GM21619 (cell line): ENCODE measurements around the gene FTCD.
"Not testable (repeated sequence)": the region's sequence is repeated elsewhere in the genome, so short reads cannot be mapped to it uniquely, and the experiment has no call there.

Source experiments
- ATAC-seq: cut with Tn5 transposase; IDR thresholded peaks from one replicate; pipeline ENCODE4 v1.9.1; 2021; ENCODE audit not compliant: unreplicated experiment

Gene FTCD

DNA sequence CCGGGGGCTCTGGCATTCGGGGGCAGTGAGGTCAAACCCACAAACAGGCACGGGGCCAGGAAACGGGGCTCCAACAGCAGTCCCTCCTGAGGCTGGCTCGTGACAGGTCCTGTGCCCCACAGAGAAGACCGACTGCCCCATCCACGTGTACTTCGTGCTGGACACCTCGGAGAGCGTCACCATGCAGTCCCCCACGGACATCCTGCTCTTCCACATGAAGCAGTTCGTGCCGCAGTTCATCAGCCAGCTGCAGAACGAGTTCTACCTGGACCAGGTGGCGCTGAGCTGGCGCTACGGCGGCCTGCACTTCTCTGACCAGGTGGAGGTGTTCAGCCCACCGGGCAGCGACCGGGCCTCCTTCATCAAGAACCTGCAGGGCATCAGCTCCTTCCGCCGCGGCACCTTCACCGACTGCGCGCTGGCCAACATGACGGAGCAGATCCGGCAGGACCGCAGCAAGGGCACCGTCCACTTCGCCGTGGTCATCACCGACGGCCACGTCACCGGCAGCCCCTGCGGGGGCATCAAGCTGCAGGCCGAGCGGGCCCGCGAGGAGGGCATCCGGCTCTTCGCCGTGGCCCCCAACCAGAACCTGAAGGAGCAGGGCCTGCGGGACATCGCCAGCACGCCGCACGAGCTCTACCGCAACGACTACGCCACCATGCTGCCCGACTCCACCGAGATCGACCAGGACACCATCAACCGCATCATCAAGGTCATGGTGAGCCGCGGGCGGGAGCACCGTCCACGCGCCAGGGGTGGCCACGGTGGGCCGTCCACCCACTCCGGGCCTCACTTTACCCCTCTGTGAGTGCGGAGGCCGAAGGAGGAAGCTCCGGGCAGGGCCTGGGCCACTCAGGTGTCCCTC is 43.3 kb downstream of the FTCD start:
- ATAC-seq, result no peak

DNA sequence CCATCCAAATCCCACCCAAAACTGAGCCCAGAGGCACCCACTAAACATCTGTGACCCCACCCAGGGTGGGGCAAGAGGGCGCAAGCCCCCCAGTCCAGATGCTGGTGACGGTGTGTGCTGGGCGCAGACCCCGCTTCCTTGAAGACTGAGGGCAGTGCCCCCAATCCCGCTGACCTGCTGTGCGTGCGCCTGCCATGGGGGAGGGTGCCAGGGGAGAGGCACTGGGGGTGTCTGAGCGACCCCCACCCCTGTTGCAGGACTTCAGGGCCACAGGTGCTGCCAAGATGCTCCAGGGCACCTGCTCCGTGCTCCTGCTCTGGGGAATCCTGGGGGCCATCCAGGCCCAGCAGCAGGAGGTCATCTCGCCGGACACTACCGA is 44.2 kb downstream of the FTCD start:
- no peak for ATAC-seq

DNA sequence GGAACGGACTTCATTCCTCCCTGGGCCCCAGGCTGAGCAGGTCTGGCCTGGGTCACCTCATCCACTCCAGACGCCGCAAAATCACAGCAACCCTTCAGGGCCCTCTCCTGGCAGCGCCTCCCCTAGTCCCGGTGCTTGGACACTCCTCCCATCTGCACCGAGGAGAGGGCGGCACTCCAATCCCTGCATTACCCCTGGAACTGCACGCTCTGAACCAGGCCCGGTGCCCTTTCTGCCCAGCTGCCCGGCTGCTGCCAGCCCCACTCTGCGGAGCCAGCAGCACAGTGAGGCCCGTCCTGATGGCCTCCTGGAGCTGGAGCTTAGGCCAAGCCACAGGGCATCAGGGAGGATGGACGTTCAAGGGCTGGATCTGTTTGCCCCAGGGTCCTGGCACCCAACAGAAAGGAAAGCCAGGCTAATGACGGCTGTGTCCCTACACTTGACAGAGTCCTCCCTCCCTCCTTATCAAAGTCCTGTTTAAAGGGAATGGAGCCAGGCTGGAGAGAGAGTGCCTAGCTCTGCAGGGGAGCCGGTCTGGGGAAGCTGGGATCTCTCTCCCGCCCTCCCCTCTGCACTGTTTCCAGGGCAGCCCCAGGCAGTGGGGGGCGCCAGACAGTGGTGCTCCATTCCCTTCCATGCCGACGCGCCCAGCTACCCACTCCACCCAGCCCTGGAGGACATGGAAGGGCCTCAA is 44.7 kb downstream of the FTCD start:
- ATAC-seq, result no peak

DNA sequence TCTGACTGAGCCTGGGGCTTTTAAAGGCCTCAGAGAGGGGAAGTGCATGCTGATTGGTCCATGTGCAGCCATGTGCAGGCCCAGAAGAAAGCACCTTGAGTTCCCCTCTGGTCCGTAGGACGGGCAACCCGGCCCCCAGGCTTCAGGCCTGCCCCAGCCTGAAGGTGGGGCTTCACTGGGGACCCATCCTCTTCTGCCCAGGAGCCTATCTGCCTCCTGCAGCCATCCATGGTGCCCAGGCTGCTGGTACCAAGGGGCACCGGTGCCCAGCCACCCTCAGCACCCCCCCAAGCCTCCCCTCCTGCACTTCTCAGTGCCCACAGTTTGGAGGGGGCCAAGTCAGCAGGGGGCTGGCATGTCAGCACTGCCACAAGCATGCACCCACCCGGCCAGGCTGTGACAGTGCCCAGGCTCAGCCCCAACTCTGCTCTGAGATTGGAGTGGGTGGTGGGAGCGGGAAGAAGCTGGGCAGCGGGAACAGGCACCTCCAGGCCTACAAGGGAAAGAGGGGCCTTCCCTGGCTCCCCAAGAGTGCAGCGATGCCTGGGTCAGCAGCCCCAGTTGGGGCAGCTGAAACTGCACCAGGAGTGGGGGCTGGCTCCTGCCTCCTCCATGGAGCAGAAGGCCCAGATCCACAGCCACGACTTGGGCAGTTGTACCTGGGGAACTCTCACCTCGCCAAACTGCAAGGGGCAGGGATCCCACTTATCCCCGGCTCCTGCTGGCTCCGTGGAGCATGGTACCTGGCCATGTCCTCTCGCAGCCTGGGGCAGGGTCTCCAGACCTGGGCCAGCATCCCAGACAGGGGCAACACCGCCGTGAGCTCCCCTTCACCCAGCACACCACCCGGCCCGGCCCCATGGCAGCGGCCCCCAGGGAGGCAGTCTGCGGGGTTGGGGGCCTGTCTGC is 45.8 kb downstream of the FTCD start:
- ATAC-seq, result no peak

DNA sequence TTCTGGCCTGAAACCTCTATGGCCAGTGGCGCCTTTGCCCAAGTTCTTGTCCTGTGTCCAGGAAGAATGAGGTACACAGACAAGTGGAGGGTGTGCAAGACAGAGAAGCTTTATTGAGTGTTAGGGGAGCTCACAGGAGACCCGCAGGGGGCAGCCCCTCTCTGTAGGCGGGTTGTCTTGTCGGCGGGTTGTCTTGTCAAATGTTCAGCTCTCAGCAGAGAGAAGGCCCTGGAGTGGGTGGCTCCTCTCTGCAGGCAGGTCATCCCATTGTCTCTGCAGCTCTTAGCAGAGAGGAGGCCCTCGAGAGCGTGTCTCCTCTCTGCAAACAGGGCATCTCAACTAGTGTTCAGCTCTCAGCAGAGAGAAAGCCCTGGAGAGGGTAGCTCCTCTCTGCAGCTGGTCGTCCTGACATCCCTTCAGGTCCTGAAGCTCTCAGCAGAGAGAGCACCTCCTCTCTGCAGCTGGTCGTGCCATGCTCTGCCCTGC is 46.5 kb downstream of the FTCD start:
- ATAC-seq, result no peak

DNA sequence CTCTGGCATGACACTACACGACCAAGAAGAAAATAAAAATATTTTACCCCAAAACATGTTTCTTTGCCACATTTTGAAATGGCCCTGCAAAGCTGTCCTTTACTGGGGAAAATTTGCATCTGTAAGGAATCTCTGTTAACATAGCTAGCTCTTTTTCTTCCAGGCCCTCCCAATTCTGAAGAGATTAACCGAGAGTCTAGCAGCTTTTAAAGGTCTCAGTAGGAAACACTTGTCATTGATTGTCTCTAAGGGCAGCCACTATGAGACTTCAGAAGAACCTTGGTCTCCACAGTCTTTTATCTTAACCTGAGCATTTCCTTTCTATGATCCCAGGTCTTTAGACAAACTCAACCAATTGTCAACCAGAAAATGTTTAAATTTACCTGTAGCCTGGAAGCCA is 48.0 kb downstream of the FTCD start:
- not testable (repeated sequence) for ATAC-seq

DNA sequence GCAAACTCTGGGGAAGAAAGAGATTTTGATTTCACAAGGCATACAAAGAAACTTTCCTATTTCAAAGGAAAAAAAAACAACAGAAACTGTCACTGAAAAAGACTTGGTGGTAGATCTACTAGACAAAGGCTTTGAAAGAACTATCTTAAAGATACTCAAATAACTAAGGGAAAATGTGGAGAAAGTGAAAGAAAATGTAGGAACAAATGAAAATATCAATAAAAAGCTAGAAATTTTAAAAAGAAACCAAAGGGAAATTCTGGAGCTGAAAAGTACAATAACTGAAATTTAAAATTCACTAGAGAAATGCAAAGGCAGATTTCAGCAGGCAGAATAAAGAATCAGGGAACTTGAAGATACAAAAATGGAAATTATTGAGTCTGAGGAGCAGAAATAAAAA is 51.3 kb downstream of the FTCD start:
- no peak for ATAC-seq

DNA sequence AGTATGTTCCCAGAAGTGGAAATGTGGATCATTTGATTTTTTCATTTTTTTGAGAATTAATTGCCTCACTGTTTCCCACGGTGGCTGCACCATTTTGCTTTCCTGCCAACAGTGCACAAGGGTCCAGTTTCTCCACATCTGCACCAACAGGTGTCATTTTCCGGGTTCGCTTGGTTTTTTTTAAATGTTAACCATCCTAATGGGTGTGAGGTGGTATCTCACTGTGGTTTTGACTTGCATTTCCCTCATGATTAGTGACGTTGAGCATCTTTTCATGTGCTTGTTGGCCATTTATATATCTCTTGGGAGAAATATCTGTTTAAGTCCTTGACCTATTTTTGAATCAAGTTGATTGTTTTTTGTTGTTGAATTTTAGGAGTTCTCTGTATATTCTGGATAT is 54.5 kb downstream of the FTCD start:
- no peak for ATAC-seq

DNA sequence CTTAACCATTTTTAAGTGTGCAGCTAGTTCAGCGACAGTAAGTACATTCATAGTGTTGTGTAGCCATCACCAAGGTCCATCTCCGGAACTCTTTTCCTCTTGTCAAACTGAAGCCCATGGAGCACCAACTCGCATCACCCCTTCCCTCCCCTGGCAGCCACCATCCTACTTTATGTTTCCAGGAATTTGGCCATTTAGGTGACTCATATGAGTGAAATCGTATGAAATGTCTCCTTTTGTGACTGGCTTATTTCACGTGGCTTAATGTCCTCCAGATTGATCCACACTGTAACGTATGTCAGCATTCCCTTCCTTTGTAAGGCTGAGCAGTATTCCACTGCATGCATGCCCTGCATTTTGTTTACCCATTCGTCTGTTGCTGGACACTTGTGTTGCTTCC is 55.0 kb downstream of the FTCD start:
- no peak for ATAC-seq

DNA sequence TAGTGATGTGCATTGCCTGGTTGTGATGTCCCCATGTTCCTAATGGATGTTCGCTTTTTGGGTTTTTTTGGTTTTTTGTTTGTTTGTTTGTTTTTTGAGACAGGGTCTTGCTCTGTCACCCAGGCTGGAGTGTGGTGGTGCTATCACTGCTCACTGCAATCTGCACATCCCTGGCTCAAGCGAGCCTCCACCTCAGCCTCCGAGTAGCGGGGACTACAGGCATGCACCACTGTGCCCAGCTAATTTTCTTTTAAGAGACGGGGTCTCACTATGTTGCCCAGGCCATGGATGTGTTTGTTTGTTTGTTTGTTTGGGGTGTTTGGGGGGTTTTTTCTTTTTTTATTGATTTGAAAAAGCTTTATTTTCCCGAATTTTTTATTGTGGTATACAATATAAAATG is 55.4 kb downstream of the FTCD start:
- ATAC-seq, result no peak

DNA sequence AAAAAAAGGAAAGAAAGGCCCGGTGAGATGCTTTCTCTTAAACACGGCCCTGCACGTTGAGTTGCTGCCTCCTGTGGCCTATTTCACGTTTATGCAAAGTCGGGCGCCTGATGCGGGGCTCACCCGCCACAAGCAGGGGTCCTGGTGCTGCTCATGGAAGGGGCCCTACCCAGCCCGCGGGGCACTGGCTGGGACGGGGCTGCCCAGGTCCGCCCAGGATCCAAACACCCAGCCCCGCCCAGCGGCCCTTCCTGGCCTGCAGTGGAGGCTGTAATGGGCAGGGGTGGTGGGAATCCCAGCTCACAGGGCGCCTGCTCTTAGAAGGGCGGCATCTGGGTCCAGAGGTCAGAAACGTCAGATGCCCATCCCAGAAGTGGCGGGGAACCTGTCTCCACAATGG is 55.9 kb downstream of the FTCD start:
- no peak for ATAC-seq

DNA sequence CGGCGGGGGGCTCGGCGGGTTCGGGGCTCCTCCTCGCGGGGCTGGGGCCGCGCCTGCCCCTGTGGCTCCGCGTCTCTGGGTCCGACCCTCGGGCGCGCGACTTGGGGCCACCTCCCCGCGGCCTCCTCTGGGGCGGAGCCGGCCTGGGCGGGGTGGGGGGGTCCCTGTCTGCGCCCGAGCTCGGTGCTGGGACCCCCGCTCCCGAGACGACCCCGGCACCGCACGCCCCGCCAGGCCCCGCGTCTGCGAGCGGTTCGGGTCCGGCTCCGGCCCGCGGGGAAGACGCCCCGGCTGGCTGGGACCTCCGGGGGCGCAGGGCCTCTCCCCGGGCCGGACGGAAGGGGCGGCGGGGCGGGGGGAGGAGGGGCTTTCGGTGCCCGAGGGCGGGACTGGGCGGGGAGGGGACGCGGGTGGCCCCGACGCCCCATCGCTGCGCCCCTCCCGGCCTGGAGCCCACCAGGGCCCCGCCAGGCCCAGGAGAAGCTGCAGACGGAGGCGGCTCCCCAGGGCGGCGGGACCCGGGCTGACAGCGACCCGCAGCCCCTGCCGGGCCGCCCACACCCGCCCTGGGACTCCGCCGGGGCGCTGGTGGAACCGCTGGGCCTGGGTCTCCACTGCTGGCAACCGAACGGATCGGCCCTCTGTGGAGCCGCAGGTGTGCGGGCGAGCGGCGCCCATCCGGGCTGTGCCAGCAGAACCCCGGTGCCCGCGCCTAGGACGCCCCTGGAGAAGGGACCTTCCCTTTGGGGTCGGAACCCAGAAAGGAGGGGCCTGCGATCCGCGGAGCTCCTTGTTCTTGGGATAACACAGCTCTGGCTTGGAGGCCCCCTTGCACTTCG is 56.9 kb downstream of the FTCD start:
- ATAC-seq, result no peak

DNA sequence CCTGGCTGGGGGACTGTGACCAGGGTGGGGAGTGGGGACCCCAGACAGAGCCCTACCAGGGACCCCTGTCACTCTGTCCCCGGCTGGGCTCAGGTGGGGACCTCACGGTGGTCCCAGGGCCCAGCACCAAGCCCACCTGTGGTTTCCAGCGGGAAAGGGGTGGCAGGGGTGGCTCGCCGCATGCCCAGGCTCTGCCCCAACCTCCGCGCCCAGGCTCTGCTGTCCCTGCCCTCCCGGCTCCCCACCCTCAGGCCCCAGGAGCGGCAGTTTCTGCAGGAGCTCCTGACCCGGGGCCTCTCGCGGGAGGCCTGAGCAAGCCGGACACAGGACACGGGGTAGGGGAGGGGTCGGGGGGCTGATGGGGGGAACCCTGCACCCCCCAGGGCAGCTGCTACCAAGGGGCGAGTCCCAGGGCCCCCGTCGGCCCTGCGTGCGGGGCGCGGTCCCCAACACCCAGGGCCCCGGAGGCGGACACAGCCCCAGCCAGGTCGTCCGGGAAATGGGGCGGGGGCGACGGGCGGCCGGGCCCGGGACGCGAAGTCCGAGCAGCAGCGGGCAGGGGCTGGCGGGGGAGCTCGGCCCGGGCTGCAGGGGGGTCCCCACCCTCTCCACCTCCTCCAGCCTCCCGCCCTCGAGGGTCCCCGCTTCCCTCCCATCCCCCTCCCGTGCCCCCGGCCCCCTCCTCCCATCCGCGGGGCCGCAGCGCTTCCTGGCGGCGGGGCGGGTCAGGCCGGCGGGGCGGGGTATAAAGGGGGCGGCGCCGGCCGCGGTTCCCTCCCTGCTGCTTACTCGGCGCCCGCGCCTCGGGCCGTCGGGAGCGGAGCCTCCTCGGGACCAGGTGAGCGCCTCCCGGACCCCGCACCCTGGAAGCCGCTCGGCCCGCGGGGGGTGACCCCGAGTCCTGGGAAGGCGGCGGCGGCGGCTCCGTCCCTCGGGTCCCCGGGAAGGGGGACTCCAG is 57.8 kb downstream of the FTCD start, which contains the start of gene COL6A2:
TSS of gene COL6A2 (plus strand) at position 777 of the 958 bp plus-strand sequence.
- no peak for ATAC-seq

DNA sequence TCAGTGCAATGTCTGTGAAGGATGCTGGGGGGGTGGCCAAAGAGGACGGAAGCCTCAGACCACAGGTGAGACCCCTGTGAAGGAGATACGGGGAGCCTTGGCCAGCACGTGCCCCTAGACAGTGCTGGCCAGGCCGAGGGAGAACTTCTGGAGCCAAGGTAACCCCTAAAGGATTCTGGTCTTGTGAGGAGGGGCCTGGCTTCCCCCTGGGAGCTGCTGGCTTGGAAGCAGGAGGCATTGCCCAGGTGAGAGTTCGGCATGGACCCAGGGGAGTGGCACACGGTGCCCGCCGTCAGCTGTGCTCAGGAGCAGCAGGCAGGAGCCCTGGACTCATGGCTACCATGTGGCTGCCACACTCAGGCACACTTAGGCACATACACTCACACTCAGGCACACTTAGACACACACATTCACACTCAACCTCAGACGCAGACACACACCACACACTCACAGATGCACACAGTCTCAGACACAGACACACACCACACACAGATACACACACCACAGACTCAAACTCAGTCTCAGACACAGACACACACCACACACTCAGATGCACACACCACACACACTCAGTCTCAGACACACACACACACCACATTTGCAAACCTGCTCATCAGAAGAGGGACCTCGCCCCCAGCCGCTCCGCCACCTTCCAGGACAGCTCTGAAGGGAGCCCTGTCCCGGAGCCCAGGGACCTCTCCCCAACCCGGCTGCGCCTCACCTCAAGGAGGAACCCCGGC is 58.6 kb downstream of the FTCD start:
- ATAC-seq, result no peak

DNA sequence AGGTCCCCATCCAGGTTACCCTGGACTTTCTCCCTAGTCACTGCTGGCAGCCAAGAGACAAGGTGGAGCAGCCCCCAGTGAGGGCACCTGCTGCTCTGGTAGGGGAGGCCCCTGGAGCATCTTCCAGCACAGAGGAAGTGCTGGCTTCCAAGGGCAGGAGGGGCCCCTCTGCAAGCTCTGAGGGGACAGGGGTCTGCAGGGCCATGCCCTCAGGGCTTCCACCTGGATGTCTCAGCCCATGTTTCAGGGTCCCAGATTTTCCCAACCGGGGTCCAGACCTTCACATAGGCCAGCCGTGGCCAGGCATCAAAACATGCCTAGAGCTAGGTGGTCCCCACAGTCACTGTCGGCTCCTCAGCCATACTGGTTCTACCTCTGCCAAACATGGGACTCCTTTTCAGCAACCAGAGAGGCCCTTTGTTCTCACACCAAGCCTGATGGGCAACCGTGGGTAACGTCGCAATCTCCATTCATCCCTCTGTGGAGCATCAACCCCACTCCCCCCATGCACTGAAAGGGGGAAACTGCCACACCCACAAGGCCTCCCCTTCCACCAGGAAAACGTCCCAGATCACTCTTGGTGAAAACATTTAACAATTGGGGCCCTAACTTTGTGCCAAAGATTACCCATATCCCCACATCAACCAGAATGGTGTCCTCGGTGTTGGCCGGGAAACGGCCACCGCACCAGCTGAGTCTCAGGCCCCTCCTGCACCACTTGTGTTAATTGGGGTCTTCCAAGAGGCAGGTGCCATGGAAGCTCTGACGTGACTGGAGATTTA is 59.4 kb downstream of the FTCD start:
- no peak for ATAC-seq

DNA sequence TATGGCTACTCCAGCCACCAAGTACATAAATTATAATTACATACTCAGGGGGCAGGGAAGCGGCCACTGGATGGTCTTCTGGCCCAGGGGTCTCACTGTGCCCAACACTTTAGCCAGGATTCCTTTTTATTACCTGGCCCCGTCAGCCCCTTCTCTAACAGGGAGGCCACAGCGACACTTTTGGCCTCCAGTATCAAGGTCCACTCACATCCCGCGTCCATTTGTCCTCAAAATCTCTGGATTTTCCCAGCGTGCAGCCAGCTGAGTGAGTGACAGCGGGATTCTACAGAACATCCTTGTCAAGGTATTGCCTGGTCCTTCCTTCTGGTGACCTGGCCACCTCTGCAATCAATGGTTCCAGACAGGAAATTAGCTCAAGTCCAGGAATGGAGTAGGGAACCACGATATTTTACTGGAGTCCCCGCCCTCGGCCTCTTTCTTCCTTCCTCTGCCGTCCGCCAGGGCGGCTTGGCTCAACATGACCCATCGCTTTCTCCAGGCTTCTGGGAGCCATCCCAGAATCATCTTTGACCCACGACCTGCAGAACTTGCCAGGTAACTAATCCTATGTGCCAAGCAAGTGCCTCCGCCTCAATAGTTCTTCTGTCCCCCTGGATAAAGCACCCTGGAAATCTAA is 60.2 kb downstream of the FTCD start:
- ATAC-seq, result no peak

DNA sequence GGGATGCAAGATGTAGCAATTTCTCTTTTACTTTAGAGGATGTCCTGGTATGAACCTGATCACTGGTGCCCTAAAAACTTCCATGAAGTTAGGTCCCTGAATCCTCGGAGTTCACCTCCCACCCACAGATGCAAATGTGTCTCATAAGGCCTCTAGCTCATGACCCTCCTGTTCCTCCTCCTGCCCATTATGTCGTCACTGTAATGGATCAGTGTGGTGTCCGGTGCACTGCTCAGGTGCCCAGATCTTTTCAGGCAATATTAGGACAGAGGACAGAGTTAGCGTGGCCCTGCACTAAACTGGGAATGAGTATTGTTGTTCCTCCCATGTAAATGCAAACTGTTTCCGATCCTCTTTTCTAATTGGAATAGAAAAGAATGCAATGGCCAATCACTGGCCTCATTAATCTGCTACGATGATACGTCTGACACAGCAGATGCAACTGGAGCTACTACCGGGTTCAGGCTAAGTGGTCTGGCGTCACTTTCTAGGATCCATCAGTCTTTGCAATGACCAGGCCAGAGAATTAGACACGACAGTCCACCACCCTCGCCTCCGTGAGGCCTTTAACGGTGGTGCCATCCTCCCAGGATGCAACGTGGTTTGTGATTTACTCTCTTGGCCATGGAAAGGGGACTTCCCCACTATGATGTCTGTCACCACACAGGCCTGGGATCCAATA is 60.8 kb downstream of the FTCD start:
- ATAC-seq, result no peak
